HG03457 (cell line): ENCODE results near the gene TMOD1.
"Not testable (repeated sequence)": the region's sequence is repeated elsewhere in the genome, so short reads cannot be mapped to it uniquely, and the experiment has no call there.

Experiments used
- ATAC-seq: cut with Tn5 transposase; IDR thresholded peaks from one replicate; pipeline ENCODE4 v1.9.1; 2021; ENCODE audit warnings: moderate number of reproducible peaks; ENCODE audit not compliant: unreplicated experiment

Gene TMOD1

GRCh38 chr9:97497558-97498375, 3.7 kb upstream of the TMOD1 start:
- not testable (repeated sequence) for ATAC-seq

GRCh38 chr9:97498846-97499245, 2.6 kb upstream of the TMOD1 start:
- ATAC-seq = not testable (repeated sequence)

GRCh38 chr9:97500263-97500662, 1.2 kb upstream of the TMOD1 start:
- no peak for ATAC-seq

GRCh38 chr9:97500765-97501176, 695 bp upstream of the TMOD1 start:
- ATAC-seq = no peak

- ATAC-seq = no peak
Observed at GRCh38 chr9:97501972-97502221, 431 bp downstream of the TMOD1 start.

- no peak for ATAC-seq
Observed at GRCh38 chr9:97502222-97502983, 937 bp downstream of the TMOD1 start.

GRCh38 chr9:97502984-97503861, 1.8 kb downstream of the TMOD1 start:
- ATAC-seq = no peak

- ATAC-seq = no peak
Observed at GRCh38 chr9:97503862-97504210, 2.4 kb downstream of the TMOD1 start.

GRCh38 chr9:97504381-97505216, 3.1 kb downstream of the TMOD1 start:
- ATAC-seq = no peak

- no peak for ATAC-seq
Observed at GRCh38 chr9:97505845-97506244, 4.4 kb downstream of the TMOD1 start.

GRCh38 chr9:97506306-97506705, 4.8 kb downstream of the TMOD1 start:
- ATAC-seq = no peak

GRCh38 chr9:97506787-97507186, 5.3 kb downstream of the TMOD1 start:
- ATAC-seq = no peak

GRCh38 chr9:97507428-97507984, 6.0 kb downstream of the TMOD1 start:
- ATAC-seq = no peak

GRCh38 chr9:97508852-97509251, 7.4 kb downstream of the TMOD1 start:
- ATAC-seq = no peak

- no peak for ATAC-seq
Observed at GRCh38 chr9:97510797-97511654, 9.6 kb downstream of the TMOD1 start.

- no peak for ATAC-seq
Observed at GRCh38 chr9:97511655-97512427, 10.4 kb downstream of the TMOD1 start.

GRCh38 chr9:97512966-97513560, 11.6 kb downstream of the TMOD1 start:
- no peak for ATAC-seq

GRCh38 chr9:97514531-97514930, 13.1 kb downstream of the TMOD1 start:
- no peak for ATAC-seq
